Duodenal mucosa (tissue), 2 donors: ENCODE results near the gene MTA1.

Source experiments
- H3K27ac ChIP-seq: one replicate; pipeline ENCODE4 v1.7.0; 2013; ENCODE audit warnings: low read depth, low read length
- H3K27me3 ChIP-seq, 2 donors: one replicate each; pipeline ENCODE4 v1.7.0; 2013; ENCODE audit warnings: low read length in 2 of 2, control low read depth in 1 of 2; ENCODE audit not compliant: insufficient read depth in 2 of 2, control insufficient read depth in 1 of 2
- H3K36me3 ChIP-seq, 2 donors: one replicate each; pipeline ENCODE4 v1.7.0; 2013; ENCODE audit warnings: low read length in 2 of 2, control low read depth in 1 of 2; ENCODE audit not compliant: insufficient read depth in 2 of 2, control insufficient read depth in 1 of 2
- H3K4me1 ChIP-seq, 2 donors: one replicate each; pipeline ENCODE4 v1.7.0; 2013; ENCODE audit warnings: low read length in 2 of 2, control low read depth in 1 of 2; ENCODE audit not compliant: insufficient read depth in 2 of 2, control insufficient read depth in 1 of 2
- H3K4me3 ChIP-seq, 2 donors: one replicate each; pipeline ENCODE4 v1.7.0; 2013; ENCODE audit warnings: low read length in 2 of 2, low read depth in 1 of 2
- H3K9ac ChIP-seq, 2 donors: one replicate each; pipeline ENCODE4 v1.7.0; 2013; ENCODE audit warnings: low read length in 2 of 2, low read depth in 1 of 2
- H3K9me3 ChIP-seq, 2 donors: one replicate each; pipeline ENCODE4 v1.7.0; 2013; ENCODE audit warnings: low read length in 2 of 2, control low read depth in 1 of 2; ENCODE audit not compliant: control insufficient read depth in 1 of 2

Gene MTA1

DNA sequence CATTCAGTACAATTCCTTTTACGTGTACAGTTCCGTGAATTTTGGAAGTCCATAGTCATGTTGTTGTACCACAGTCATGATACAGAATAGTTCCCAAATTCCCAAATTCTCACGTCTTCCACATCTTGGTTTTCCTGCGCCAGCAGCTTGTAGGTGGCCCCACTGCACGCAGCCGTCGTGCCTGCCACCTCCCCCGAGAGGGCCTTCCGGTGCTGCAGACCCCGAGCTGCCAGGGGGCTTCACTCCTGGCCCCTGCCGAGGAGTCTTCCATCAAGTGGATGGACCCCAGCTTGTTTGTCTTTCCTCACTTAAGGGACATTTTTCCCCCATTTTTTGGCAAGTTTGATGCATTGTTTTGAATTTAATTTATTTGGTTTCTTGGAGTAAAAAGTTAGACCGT is 16.8 kb downstream of the MTA1 start:
- H3K9ac ChIP-seq = no peak overlapping the region
- no peaks in the 10 kb centered on the region for H3K9me3 ChIP-seq
- H3K27ac ChIP-seq = no peak overlapping the region
- no peaks in the 10 kb centered on the region for H3K4me1 ChIP-seq
- no peak overlapping the region for H3K4me3 ChIP-seq
- H3K36me3 ChIP-seq = peaks cover 0 to 12% of the 10 kb centered on the region in 2 donors
- no peaks in the 10 kb centered on the region for H3K27me3 ChIP-seq

DNA sequence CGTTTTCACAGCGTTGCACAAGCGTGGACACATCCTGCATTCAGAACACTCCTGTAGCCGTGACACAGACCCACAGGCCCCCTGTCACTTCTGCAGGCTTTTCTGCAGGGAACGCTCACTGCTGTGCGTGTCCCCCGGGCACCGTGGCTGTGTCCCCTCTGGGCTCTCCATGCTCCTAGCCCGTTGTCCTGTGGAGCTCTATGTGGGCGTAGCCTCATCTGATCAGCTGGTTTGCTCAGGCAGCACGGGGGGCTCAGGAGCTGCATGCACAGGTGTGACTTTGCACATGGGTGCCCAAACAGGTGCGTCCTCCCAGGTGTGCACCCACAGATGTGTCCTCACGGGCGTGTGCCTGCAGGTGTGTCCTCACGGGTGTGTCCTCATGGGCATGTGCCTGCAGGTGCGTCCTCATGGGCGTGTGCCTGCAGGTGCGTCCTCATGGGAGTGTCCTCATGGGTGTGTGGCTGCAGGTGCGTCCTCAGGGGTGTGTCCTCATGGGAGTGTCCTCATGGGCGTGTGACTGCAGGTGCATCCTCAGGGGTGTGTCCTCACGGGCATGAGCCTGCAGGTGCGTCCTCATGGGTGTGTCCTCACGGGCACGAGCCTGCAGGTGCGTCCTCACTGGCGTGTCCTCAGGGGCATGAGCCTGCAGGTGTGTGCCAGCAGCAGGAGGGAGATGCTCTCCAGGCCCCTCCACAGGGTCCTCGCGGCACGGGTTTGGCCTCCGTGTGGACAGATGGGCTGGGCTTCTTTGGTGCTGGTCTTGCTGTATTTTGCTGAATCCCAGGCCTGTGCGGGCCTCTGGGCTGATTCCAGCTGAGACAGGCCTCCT is 17.5 kb downstream of the MTA1 start:
- Histone ChIP-seq H3K36me3 (peaks cover 0 to 12% of the 10 kb centered on the region in 2 donors), H3K27ac (no peak overlapping the region), H3K9me3 (no peaks in the 10 kb centered on the region), H3K9ac (no peak overlapping the region), H3K4me3 (no peak overlapping the region), H3K27me3 (no peaks in the 10 kb centered on the region), H3K4me1 (no peaks in the 10 kb centered on the region)

DNA sequence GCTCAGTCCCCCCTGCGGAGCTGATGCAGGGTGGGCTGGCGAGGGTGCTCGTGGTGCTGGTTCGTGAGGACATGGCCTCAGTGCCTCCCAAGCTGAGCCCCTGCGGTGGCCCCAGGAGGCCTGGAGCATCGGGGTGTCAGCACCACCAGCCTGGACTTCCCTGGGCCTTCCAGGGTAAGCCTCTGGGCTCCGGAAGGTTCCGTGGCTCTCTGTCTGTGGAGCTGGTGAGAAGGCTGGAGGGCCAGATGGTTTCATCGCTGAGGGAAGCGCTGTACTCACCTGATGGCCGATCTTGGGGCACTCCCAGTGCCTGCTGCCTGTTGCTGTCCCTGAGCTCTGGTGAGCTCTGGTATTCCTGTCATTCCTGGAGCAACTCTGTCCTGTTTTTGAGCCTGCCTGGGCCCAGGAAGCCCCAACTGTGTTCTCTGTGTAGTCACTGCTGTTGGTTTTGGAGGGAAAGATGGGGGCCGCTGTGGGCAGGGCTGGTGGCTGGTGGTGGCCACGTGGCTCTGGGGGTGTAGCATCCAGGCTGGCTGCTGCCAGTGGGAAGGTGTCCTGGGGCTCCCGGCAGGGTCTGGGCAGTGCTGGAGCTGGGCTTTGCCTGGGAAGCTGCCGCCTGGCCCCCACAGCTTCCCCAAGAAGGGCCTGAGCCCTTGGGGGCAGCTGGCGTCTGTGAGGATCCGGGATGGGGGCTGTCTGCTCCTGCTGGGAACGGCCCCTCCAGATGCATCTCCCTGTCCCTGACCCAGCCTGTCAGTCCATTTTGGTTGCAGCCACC is 18.3 kb downstream of the MTA1 start:
- Histone ChIP-seq H3K27me3 (no peaks in the 10 kb centered on the region), H3K4me1 (no peaks in the 10 kb centered on the region), H3K9me3 (no peaks in the 10 kb centered on the region), H3K27ac (no peak overlapping the region), H3K36me3 (peaks cover 0 to 18% of the 10 kb centered on the region in 2 donors), H3K9ac (no peak overlapping the region), H3K4me3 (no peak overlapping the region)

DNA sequence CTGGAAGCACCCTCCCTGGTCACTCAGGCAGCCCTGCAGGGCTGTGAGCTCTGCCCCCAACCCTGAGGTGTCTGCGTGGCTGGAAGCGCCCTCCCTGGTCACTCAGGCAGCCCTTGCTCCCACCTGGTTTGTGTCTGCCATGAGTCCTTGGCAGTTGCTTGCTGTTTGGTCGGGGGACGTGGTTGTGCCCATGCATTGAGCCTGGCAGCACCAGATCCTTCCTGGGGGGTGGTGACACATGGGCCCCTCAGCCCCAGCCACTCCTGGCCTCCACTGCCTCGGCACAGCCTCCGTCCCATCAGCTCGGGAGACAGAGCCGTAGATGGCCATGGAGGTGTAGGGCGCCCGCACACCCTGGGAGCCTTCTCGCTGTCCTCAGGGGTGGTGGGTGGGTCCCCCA is 19.6 kb downstream of the MTA1 start:
- Histone ChIP-seq H3K4me3 (no peak overlapping the region), H3K36me3 (peaks cover 0 to 22% of the 10 kb centered on the region in 2 donors), H3K27ac (no peak overlapping the region), H3K9me3 (no peaks in the 10 kb centered on the region), H3K27me3 (no peaks in the 10 kb centered on the region), H3K9ac (no peak overlapping the region), H3K4me1 (no peaks in the 10 kb centered on the region)

DNA sequence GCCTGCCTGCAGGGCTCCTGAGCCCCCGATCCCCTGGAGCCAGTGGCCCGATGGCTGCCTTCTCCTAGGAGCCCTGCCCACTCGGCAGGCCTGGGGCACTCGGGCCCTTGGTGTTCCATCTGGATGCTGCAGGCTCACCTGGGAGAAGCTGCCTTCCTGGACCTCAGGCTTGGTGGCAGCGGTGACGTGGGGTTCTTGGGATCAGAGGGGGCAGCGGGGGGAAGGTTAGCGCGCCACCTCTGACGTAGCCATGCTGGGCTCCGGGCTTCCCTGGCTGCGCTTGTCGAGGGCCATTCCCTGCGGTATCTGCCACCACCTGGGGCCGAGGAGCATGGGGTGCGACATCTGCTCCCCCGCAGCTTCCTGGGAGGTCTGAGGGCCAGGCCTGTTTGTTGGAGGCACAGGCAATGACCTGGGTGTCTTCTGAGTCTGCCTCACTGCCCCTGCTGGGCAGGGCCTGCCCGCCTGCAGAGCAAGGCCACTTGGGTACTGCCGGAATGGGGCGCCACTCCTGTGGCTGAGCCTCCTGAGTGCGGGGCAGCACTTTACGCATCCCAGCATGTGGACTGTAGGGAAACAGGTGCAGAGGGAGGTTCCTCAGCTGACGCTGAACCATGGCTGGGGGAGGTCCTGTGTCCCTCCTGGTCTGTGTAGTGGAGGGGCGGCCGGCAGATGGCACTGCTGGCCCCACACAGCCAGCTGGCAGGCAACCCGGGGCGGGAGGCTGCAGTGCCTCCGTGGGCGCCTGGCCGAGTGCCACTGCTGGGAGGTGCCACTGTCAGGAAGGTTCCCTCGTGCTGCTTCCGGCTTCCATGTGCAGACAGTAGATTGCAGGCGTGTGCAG is 20.3 kb downstream of the MTA1 start:
- Histone ChIP-seq H3K27me3 (no peaks in the 10 kb centered on the region), H3K36me3 (peaks cover 0 to 22% of the 10 kb centered on the region in 2 donors), H3K4me1 (no peaks in the 10 kb centered on the region), H3K27ac (no peak overlapping the region), H3K4me3 (no peak overlapping the region), H3K9me3 (no peaks in the 10 kb centered on the region), H3K9ac (no peak overlapping the region)

DNA sequence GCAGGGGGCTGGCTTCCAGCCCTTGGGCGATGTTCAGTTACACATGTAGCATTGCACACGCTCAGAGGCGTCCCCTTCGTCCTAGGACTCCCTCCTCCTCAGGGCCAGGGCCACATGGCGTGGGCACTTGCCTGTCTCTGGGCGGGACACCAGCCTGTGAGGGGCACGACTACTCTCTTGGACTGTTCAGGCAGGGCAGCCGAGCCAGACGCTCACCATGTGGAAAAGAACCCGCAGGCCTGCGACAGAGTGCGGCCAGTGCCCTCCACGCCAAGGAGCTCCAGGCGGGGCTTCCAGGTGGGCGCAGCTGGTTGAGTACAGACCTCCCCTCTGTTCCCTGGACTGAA is 20.9 kb downstream of the MTA1 start:
- no peaks in the 10 kb centered on the region for H3K27me3 ChIP-seq
- no peak overlapping the region for H3K27ac ChIP-seq
- no peak overlapping the region for H3K9ac ChIP-seq
- no peaks in the 10 kb centered on the region for H3K9me3 ChIP-seq
- H3K36me3 ChIP-seq = peaks cover 0 to 22% of the 10 kb centered on the region in 2 donors
- H3K4me3 ChIP-seq = no peak overlapping the region
- no peaks in the 10 kb centered on the region for H3K4me1 ChIP-seq

DNA sequence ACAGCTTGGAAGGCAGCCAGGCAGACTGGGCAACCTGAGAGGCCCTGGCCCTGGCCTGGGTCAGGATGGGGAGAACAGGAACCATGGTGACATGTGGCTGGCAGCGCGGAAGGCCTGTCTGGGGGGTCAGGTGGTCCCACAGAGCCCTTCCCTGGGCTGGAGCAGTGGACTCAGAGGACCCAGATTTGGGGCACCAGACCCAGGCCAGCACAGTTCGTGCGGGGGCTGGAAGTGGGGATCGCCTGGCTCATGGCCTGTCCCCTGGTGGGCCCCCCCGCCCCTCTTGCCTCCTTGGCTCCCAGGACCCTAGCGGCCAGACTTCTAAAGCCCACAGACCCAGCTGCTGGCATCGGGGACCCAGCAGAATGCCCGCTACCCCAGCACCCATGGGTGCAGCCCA is 21.4 kb downstream of the MTA1 start:
- H3K36me3 ChIP-seq = peaks cover 0 to 22% of the 10 kb centered on the region in 2 donors

DNA sequence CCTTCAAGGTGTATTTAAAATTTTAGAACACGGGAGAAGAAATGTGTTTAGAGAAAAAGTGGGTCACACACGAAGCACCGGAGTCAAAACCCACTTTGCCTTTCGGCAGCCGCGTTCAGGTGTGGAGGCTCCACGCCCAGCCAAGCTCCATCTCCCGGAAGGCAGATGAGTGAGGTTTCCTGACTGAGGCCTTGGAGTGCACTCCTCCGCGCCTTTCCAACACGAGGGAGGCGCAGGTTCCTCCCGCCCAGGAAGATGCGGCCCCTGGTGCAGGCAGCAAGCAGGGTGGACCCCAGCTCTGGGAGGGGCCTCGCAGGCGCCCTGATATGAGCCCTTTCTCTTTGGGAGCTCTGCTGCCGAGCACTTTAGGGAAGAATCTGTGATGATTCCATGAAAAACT is 22.5 kb downstream of the MTA1 start:
- Histone ChIP-seq H3K9ac (no peak overlapping the region), H3K36me3 (peaks cover 0 to 22% of the 10 kb centered on the region in 2 donors), H3K4me1 (no peaks in the 10 kb centered on the region), H3K9me3 (no peaks in the 10 kb centered on the region), H3K4me3 (no peak overlapping the region), H3K27me3 (no peaks in the 10 kb centered on the region), H3K27ac (no peak overlapping the region)

More for the DNA sequence above, 21.4 kb downstream of the MTA1 start:
- Histone ChIP-seq H3K27me3 (no peaks in the 10 kb centered on the region), H3K9me3 (no peaks in the 10 kb centered on the region), H3K27ac (no peak overlapping the region), H3K4me3 (no peak overlapping the region), H3K9ac (no peak overlapping the region), H3K4me1 (no peaks in the 10 kb centered on the region)

DNA sequence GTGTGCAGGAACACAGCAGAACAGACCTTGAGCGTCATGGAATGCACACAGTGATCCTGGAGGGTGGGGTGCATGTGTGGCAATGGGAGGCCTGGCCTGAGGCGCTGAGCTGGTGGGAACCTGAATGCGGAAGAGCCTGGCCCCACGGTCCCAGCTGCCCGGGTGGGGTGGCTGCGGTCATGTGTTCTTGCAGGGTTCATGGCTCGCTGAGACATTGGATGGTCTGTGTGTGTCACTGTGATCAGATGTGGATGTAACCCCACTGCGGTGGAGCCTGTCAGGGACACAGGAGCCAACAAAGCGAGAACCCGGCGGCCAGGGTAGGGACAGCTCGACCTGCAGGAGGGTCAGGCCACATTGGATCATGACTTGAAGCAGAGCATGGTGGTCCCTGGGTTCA is 23.2 kb downstream of the MTA1 start:
- H3K4me3 ChIP-seq = no peak overlapping the region
- no peak overlapping the region for H3K9ac ChIP-seq
- H3K4me1 ChIP-seq = no peaks in the 10 kb centered on the region
- no peak overlapping the region for H3K27ac ChIP-seq
- H3K9me3 ChIP-seq = no peaks in the 10 kb centered on the region
- H3K27me3 ChIP-seq = no peaks in the 10 kb centered on the region
- H3K36me3 ChIP-seq = peaks cover 0 to 22% of the 10 kb centered on the region in 2 donors

DNA sequence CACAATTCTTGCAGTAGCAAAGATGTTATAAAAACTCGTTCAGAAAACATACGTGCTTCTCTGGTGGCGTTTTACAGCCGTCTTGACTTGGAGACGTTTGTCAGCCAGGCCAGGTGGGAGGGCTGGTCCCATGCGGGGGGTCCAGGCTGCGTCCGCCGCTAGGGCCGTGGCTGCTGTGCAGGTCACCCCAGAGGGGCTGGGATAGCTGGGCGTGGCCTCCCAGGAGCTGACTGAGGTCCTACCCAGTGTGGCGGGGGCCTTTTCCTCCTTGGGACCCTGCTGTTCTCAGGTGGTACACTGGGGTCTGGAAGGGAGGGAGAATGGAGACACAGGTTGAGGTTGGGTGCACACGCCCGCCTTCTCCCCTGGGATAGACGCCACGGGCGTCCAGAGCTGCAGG is 25.2 kb downstream of the MTA1 start:
- Histone ChIP-seq H3K27me3 (no peaks in the 10 kb centered on the region), H3K4me1 (no peaks in the 10 kb centered on the region), H3K36me3 (peaks cover 0 to 17% of the 10 kb centered on the region in 2 donors), H3K9ac (no peak overlapping the region), H3K27ac (no peak overlapping the region), H3K9me3 (no peaks in the 10 kb centered on the region), H3K4me3 (no peak overlapping the region)
